Loucy (cell line): ENCODE results near the gene ANKFY1.
A peak's percentile ranks its signal among the peaks of the same experiment; 100 is the strongest.

Experiments used
- H2AFZ ChIP-seq: fragments of 200-600 bp; sonication (generic); 2 replicates; pipeline ENCODE4 v1.6.0; 2016; ENCODE audit warnings: antibody characterized with exemption, mild to moderate bottlenecking, low read length, moderate library complexity
- H3F3A ChIP-seq: fragments of 200-600 bp; 2 replicates; pipeline ENCODE4 v1.6.0; 2016; ENCODE audit warnings: antibody characterized with exemption, low read depth, mild to moderate bottlenecking
- H3K27me3 ChIP-seq: fragments of 200-600 bp; sonication (generic); 2 replicates; pipeline ENCODE4 v1.6.1; 2014; ENCODE audit warnings: low read length, mild to moderate bottlenecking; ENCODE audit not compliant: insufficient read depth, poor library complexity, severe bottlenecking
- H3K36me3 ChIP-seq: fragments of 200-600 bp; sonication (generic); 2 replicates; pipeline ENCODE4 v1.6.1; 2016; ENCODE audit warnings: low read length; ENCODE audit not compliant: insufficient read depth
- H3K4me1 ChIP-seq: fragments of 200-600 bp; sonication (generic); 2 replicates; pipeline ENCODE4 v1.5.1; 2014; ENCODE audit warnings: low read length, mild to moderate bottlenecking; ENCODE audit not compliant: insufficient read depth, poor library complexity, severe bottlenecking
- H3K4me2 ChIP-seq: fragments of 200-600 bp; sonication (generic); 2 replicates; pipeline ENCODE4 v1.6.0; 2014; ENCODE audit warnings: antibody characterized with exemption, low read length, low read depth, mild to moderate bottlenecking; ENCODE audit not compliant: poor library complexity, severe bottlenecking
- H3K4me3 ChIP-seq: fragments of 200-600 bp; sonication (generic); 2 replicates; pipeline ENCODE4 v1.5.1; 2014; ENCODE audit warnings: low read length, mild to moderate bottlenecking, mixed read lengths; ENCODE audit not compliant: poor library complexity, severe bottlenecking
- H3K79me2 ChIP-seq: fragments of 200-600 bp; sonication (generic); 2 replicates; pipeline ENCODE4 v1.6.1; 2014; ENCODE audit warnings: low read length; ENCODE audit not compliant: insufficient read depth
- H3K9ac ChIP-seq: fragments of 200-600 bp; sonication (generic); 2 replicates; pipeline ENCODE4 v1.6.0; 2014; ENCODE audit warnings: mild to moderate bottlenecking, low read depth, low read length, moderate library complexity; ENCODE audit not compliant: poor library complexity, severe bottlenecking
- H3K9me2 ChIP-seq: fragments of 200-600 bp; sonication (generic); replicated peaks from 2 replicates; pipeline ENCODE4 v1.6.1; 2016; ENCODE audit warnings: low read depth, low read length, mixed read lengths
- H3K9me3 ChIP-seq: fragments of 200-600 bp; sonication (generic); 2 replicates; pipeline ENCODE4 v1.6.1; 2014; ENCODE audit warnings: mild to moderate bottlenecking, antibody characterized with exemption, low read length, low read depth; ENCODE audit not compliant: insufficient read depth
- H4K20me1 ChIP-seq: fragments of 200-600 bp; sonication (generic); 2 replicates; pipeline ENCODE4 v1.6.0; 2014; ENCODE audit warnings: antibody characterized with exemption, low read length, mild to moderate bottlenecking; ENCODE audit not compliant: insufficient read depth, poor library complexity, severe bottlenecking
- EZH2phosphoT487 ChIP-seq: fragments of 200-600 bp; IDR thresholded peaks from 2 replicates; pipeline ENCODE4 v1.6.1; 2018; ENCODE audit warnings: antibody characterized with exemption, mild to moderate bottlenecking, moderate library complexity, borderline replicate concordance
- TF ChIP-seq, protein P1 (sequence below): fragments of 200-600 bp; sonication (generic); conservative IDR thresholded peaks from 2 replicates; pipeline ENCODE4 v1.5.1; 2014; ENCODE audit warnings: mild to moderate bottlenecking, antibody characterized with exemption, low read length

Gene ANKFY1

DNA sequence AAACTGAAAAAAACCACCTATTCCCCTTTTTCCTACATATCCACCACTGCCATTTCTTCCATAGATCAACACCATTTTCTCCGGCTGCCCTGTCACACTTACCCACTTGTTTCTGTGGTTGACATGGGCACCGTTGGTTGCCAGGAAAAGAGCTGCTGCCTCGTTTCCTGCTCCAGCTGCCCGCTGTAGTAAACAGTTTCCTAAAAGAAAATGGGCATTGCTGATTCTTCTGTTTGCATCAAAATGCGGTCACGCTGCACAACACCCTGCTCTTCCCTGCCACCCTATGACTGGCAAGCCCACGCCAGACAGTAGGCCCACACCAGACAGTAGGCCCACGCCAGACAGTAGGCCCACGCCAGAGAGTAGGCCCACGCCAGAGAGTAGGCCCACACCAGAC is 74.5 kb downstream of the ANKFY1 start:
- H3K9me3 ChIP-seq = no peaks in the 10 kb centered on the region
- peaks cover 4% of the 10 kb centered on the region; the same call in 1 of the 2 replicates for H3K79me2 ChIP-seq
- no peaks in the 10 kb centered on the region; the same call in 1 of the 2 replicates for H3F3A ChIP-seq
- TF ChIP-seq EZH2phosphoT487 = no peak
- TF ChIP-seq, protein P1, sequence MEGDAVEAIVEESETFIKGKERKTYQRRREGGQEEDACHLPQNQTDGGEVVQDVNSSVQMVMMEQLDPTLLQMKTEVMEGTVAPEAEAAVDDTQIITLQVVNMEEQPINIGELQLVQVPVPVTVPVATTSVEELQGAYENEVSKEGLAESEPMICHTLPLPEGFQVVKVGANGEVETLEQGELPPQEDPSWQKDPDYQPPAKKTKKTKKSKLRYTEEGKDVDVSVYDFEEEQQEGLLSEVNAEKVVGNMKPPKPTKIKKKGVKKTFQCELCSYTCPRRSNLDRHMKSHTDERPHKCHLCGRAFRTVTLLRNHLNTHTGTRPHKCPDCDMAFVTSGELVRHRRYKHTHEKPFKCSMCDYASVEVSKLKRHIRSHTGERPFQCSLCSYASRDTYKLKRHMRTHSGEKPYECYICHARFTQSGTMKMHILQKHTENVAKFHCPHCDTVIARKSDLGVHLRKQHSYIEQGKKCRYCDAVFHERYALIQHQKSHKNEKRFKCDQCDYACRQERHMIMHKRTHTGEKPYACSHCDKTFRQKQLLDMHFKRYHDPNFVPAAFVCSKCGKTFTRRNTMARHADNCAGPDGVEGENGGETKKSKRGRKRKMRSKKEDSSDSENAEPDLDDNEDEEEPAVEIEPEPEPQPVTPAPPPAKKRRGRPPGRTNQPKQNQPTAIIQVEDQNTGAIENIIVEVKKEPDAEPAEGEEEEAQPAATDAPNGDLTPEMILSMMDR = no peak
- H3K9me2 ChIP-seq = no peaks in the 10 kb centered on the region
- H2AFZ ChIP-seq = no peak overlapping the region; the same call in 1 of the 2 replicates
- peak overlapping the region; percentile 75 for H3K9ac ChIP-seq
- H3K36me3 ChIP-seq = peaks cover 49% of the 10 kb centered on the region; the same call in 1 of the 2 replicates
- peaks cover 40% of the 10 kb centered on the region for H3K4me1 ChIP-seq
- H3K4me3 ChIP-seq = peak overlapping the region; percentile 59
- H3K27me3 ChIP-seq = no peaks in the 10 kb centered on the region
- peak overlapping the region; percentile 74 for H3K4me2 ChIP-seq
- H4K20me1 ChIP-seq = no peaks in the 10 kb centered on the region

DNA sequence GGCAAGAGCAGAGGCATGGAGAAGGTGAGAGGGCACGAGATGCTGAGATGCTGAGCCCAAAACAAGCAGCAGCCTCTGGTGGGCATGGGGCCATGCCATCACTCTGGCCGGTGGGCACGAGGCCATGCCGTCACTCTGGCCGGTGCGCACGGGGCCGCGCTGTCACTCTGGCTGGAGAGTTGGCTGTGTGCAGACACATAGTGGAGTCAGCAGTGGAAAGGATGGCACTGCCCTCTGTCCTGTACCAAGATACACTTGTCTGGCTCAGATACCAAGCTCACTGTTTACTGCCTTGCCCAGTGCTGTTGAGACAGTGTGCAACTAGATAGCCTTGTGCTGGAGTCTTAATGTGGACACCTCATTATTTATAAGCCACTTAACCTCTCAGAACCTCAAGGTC is 75.7 kb downstream of the ANKFY1 start:
- H4K20me1 ChIP-seq = no peaks in the 10 kb centered on the region

DNA sequence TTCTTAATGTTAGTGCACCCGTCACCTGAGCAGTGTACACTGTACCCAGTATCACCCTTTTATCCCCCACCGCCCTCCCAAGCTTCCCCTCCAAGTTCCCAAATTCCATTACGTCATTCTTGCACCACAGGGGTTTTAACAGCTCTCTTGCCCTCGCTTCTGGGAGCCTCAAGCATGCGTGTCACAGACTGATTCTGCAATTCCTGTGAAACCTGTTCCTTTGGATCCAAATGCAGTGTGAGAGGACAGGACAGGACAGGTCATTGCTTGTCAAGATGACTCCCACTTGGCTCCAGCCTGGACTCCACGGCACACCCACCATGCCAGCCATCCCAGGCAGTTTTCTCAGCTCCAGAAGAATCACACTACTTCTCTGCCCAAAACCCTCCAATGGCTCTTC is 76.7 kb downstream of the ANKFY1 start:
- H3K4me3 ChIP-seq = no peak overlapping the region
- H3K79me2 ChIP-seq = peaks cover 4% of the 10 kb centered on the region; the same call in 1 of the 2 replicates
- no peaks in the 10 kb centered on the region for H3K27me3 ChIP-seq
- H2AFZ ChIP-seq = no peak overlapping the region
- H3K9me3 ChIP-seq = no peaks in the 10 kb centered on the region
- H3K9ac ChIP-seq = peak overlapping the region; percentile 75
- H3K4me1 ChIP-seq = peaks cover 40% of the 10 kb centered on the region
- H3K4me2 ChIP-seq = no peak overlapping the region
- no peaks in the 10 kb centered on the region for H3K9me2 ChIP-seq
- TF ChIP-seq, protein P1 = no peak
- no peak for TF ChIP-seq EZH2phosphoT487
- peaks cover 65% of the 10 kb centered on the region; the same call in 1 of the 2 replicates for H3K36me3 ChIP-seq
- H4K20me1 ChIP-seq = no peaks in the 10 kb centered on the region
- H3F3A ChIP-seq = no peaks in the 10 kb centered on the region

More for the DNA sequence above, 75.7 kb downstream of the ANKFY1 start:
- Histone ChIP-seq H3K9me2 (no peaks in the 10 kb centered on the region), H3K79me2 (peaks cover 4% of the 10 kb centered on the region; the same call in 1 of the 2 replicates), H3K4me1 (peaks cover 40% of the 10 kb centered on the region), H3K27me3 (no peaks in the 10 kb centered on the region), H3K36me3 (peaks cover 57% of the 10 kb centered on the region; the same call in 1 of the 2 replicates), H2AFZ (no peak overlapping the region), H3F3A (no peaks in the 10 kb centered on the region; the same call in 1 of the 2 replicates), H3K4me2 (peak overlapping the region; percentile 74), H3K9ac (peak overlapping the region; percentile 75), H3K9me3 (no peaks in the 10 kb centered on the region), H3K4me3 (no peak overlapping the region)
- TF ChIP-seq EZH2phosphoT487 = no peak
- TF ChIP-seq, protein P1 = no peak
